ENCODE data around the gene COIL.

COIL gene

GRCh38 chr17:56890906-56891674 lies 69.8 kb downstream of the COIL start:
- in situ Hi-C loops (cut with HindIII; ENCODE audit: low pct_ligation_motif_present, low sequenced_read_pairs), result no loop called here
- TF ChIP-seq CTCF (IDR thresholded peaks at IDR 0.05; ENCODE audit: low read depth, low read length, missing control alignments), result no peak
- Histone ChIP-seq H3K36me3 (replicated peaks) (peaks cover 12% of the 10 kb centered on the region), H3K27ac (no peak overlapping the region), H3K27me3 (replicated peaks) (no peaks in the 10 kb centered on the region), H3K4me3 (ENCODE audit: low read depth, low read length) (no peak overlapping the region)
- no peak for DNase-seq

- no peaks in the 10 kb centered on the region for H3K27me3 ChIP-seq (replicated peaks)
- DNase-seq, result no peak
- H3K27ac ChIP-seq, result no peak overlapping the region
- TF ChIP-seq CTCF (IDR thresholded peaks at IDR 0.05; ENCODE audit: low read depth, low read length, missing control alignments), result no peak
- in situ Hi-C loops (cut with HindIII; ENCODE audit: low pct_ligation_motif_present, low sequenced_read_pairs), result no loop called here
- no peak overlapping the region for H3K4me3 ChIP-seq (ENCODE audit: low read depth, low read length)
- peaks cover 12% of the 10 kb centered on the region for H3K36me3 ChIP-seq (replicated peaks)
Observed at GRCh38 chr17:56890390-56890789, 70.5 kb downstream of the COIL start.
